H1 (cell line): ENCODE results near the gene ZSWIM4. TPM values are rescaled to one million over a fixed set of nuclear protein-coding genes. Genes with fewer than 3 reads are reported as not detected.

Experiments
- GTF2F1 ChIP-seq: IDR thresholded peaks from 2 replicates; pipeline ENCODE4 v1.6.1; 2012; ENCODE audit warnings: low read depth, low read length, improper control_type of control experiment, borderline replicate concordance
- KDM5A ChIP-seq: fragments of 200-600 bp; IDR thresholded peaks from 2 replicates; pipeline ENCODE4 v1.7.1; 2012; ENCODE audit warnings: mild to moderate bottlenecking, low read length, inconsistent platforms, mixed read lengths
- TAF7 ChIP-seq: optimal IDR thresholded peaks from 2 replicates; pipeline ENCODE3; 2011; ENCODE audit warnings: low read depth, mild to moderate bottlenecking, inconsistent platforms, low read length, moderate library complexity, borderline replicate concordance
- TEAD4 ChIP-seq: IDR thresholded peaks from 2 replicates; pipeline ENCODE4 v1.6.1; 2012; ENCODE audit warnings: low read depth, low read length, inconsistent platforms, mixed read lengths
- polyA plus RNA-seq, 7 experiments: library from polyadenylated mRNA; depleted of rRNA in 3 of 7; stranded (reverse) in 5 of 7; unstranded in 2 of 7; fragments of >200 nt in 5 of 7; fragments of 200-250 nt in 2 of 7; gene quantifications; 1 replicate in 5 of 7; 2 replicates in 1 of 7; 4 replicates in 1 of 7; pipeline versions ENCODE4 v1.2.1 to v1.2.3, GENCODE V29; 2011 to 2013; ENCODE audit warnings: missing spikeins in 2 of 7, mixed read lengths in 2 of 7
- total RNA-seq: library from RNA; stranded (reverse); fragmentation: NEBNext Ultra II Directional; extraction: Animal tissue kit (Norgen Biotek cat#: 25700); gene quantifications from 2 replicates; pipeline ENCODE4 v1.2.1, GENCODE V29; 2021
- TF ChIP-seq, protein P1 (sequence below), 3 experiments: IDR thresholded peaks; 1 replicate in 2 of 3; 2 replicates in 1 of 3; pipeline versions ENCODE4 v1.5.1 to v1.6.1; 2011; ENCODE audit warnings: low read length in 3 of 3, mild to moderate bottlenecking in 3 of 3, inconsistent platforms in 2 of 3, low read depth in 1 of 3, moderate library complexity in 1 of 3; ENCODE audit not compliant: insufficient read depth in 1 of 3; ENCODE audit errors: control extremely low read depth in 1 of 3

Gene ZSWIM4
- total and polyA plus RNA-seq, 2 of the 8 experiments (the other 6 are each of a cell fraction or from before 2014, with no cell fraction given) = 12.2 to 31.1 TPM

DNA sequence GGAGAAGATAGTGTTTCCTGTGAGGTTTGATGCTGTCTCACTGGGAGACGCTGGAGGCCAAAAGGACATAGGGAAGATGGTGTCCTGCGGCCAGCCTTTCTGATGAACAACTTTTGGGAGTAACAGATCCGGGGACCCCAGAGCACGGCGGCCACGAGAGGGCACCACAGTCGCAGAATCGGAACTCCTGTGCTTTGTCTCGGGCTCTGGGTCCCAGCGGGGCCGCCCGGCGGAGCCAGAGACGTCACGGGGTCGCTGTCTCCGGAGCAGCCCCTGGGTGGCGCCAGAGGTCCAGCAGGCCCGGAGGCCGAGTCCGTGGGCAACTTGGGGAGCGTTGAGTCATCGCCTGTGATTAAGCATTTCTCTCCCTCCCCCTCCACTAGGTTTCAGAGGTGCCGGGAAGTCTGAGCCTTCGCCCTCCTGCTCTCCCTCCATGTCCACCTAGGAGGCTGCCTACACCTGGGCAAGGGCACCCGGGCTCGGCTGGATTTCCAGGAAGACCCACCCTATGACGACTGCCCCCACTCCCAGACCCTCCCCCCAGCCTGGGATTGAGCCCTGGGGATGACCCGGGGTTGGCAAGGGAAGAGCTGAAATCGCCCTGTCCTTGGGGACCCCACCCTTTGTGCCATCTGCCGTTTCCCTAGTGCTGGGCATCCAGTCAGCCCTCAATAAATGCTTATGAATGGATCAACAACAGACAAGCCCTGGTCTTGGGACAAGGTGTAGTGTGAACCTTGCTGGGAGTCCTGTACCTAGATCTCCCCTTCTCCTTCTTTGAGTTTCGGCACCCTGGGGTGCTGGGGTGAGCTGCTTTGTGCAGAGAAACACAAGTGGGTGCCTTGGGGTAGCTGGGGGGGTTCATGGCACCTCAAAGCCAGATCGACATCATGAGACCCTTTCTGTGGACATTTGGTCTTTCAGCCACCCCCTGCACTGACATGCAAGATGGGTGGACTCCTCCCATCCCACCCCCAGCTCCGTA, 85.1 kb downstream of the ZSWIM4 start (continued):
- TF ChIP-seq TEAD4 = no peak
- peak; percentile 76 for TF ChIP-seq TAF7
- TF ChIP-seq, protein P1, sequence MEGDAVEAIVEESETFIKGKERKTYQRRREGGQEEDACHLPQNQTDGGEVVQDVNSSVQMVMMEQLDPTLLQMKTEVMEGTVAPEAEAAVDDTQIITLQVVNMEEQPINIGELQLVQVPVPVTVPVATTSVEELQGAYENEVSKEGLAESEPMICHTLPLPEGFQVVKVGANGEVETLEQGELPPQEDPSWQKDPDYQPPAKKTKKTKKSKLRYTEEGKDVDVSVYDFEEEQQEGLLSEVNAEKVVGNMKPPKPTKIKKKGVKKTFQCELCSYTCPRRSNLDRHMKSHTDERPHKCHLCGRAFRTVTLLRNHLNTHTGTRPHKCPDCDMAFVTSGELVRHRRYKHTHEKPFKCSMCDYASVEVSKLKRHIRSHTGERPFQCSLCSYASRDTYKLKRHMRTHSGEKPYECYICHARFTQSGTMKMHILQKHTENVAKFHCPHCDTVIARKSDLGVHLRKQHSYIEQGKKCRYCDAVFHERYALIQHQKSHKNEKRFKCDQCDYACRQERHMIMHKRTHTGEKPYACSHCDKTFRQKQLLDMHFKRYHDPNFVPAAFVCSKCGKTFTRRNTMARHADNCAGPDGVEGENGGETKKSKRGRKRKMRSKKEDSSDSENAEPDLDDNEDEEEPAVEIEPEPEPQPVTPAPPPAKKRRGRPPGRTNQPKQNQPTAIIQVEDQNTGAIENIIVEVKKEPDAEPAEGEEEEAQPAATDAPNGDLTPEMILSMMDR (IDR thresholded peaks at IDR 0.05; ENCODE audit: control extremely low read depth in 1 of 3, insufficient read depth in 1 of 3, low read depth in 1 of 3, low read length in 3 of 3) = peak; percentile 78 to 99 (median 99)
- TF ChIP-seq KDM5A = no peak
- 0 out of 2 replicates have a peak, but pooled peaks have one; percentile 55 for TF ChIP-seq GTF2F1
